ENCODE measurements around the gene TSPEAR.
A peak's percentile ranks its signal among the peaks of the same experiment; 100 is the strongest.

Gene TSPEAR

DNA sequence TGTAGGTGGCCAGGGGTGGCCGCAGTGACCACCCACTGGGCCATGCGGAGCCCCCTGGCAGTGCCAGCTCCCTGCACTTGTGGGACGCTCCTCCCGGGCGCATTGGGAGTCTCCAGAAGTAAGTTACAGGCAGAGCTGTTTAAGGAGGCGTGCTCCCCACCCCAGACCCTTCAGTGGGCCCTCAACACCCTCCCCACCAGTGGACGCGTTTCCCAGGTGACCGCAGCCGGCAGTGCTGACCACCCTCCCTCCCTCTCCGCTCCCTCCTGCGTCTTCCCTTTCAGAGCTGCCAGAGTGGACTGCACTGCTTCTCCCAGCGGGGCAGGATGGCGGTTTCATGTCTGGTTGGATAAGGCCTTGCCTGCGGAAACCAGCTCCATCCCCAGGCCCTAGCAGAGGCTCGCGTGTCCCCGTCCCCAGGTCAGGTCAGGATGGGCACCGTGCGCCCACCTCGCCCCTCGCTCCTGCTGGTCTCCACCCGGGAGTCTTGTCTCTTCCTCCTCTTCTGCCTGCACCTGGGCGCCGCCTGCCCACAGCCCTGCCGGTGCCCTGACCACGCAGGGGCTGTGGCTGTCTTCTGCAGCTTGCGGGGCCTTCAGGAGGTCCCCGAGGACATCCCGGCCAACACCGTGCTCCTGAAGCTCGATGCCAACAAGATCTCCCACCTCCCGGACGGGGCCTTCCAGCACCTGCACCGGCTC, 255.0 kb downstream of the TSPEAR start:
- no peak for DNase-seq

GRCh38 chr21:44455524-44456213, 255.7 kb downstream of the TSPEAR start:
- DNase-seq, result peak; percentile 9

DNA sequence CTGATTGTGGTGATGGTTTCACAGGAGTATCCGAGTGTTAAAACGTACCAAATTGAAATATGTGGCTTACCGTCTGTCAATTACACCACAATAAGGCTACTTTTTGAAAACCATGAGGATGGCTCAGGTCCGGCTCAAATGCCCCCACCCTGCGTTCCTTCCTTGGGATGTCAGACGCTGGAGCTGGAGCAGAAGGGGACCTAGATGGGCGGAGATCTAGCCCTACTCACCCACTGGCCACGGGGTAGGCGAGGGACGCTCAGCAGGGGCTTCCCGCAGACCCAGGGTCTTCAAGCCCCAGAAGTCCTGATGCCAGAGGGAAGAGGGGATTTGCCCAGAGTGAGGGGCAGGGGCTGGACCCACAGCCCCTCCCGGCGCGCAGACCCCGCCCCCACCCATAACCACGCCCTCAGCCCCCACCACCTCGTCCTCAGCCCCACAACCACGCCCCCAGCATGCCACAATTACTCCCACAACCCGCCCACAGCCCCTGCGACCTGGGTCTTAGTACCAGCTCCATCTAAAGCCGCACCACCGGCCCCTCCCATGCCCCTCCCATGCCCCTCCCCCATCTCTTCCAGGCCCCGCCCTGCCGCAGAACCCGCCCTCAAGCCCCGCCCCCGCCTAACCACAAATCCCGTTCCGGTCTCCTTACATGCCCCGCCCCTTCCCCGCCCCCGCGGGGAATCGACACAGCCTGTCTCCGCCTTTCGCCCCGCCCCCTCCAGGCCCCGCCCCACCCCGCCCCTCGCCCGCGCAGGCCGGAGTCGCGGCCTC, 256.4 kb downstream of the TSPEAR start, which contains the start of gene LRRC3:
Gene LRRC3, plus strand, starts transcription at position 764 of the 777 bp plus-strand sequence. CDS start 1,135 bp downstream, outside the sequence.
- DNase-seq, result peak; percentile 78

DNA sequence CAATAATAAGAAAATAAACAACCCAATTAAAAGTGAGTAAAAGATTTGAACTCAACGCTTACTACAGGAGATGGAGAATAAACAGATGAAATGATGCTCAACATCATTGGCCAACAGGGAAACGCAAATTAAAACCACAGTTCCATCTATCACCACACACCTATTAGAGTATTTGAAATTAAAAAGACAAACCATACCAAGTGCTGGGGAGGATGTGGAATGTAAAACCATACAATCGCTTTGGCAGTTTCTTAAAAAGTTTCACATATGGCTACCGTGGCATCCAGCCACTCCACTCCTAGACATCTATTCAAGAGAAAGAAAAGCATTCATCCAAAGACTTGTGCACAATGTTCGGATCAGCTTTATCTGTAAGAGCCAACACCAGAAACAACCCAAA, 257.3 kb downstream of the TSPEAR start:
- no peak for DNase-seq

- no peak for DNase-seq
Measured at GRCh38 chr21:44453120-44453519, 258.3 kb downstream of the TSPEAR start.

DNA sequence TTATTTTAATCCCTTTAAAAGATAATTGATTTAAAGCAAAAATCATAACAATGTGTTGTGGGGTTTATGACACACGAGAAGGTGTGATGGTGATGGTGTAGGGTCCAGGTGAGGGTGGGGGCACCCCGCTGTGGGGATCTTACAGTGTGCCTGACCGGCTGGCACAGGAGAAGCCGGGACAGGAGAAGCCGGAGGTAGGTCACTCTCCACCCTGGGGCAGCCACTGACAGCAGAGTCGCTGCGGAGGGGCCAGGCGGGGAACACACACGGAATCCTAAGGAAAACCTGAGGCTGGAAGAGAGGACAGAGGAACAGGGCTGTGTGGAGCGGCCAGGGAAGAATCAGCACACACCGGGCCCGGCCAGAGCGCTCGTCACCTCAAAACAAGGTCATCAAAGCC, 260.4 kb downstream of the TSPEAR start:
- DNase-seq, result no peak

DNA sequence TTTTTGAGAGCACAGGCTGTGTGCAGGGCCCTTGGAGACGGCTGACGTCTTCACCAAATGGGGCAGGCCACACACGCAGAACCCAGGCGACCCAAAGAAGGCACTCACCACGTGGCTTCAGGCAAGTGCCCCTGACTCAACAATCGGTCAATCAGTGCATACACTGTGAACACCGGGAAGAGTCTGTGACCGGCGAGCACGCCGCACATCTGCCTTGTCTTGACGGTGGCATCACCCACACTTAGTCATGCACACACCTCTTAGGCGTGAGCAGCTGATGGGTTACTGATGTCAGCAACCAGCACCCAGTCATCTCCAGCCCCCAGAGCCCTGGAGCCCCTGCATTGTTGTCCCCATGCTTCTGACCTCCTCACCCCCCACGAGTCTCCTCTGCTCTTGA, 261.0 kb downstream of the TSPEAR start:
- no peak for DNase-seq

DNA sequence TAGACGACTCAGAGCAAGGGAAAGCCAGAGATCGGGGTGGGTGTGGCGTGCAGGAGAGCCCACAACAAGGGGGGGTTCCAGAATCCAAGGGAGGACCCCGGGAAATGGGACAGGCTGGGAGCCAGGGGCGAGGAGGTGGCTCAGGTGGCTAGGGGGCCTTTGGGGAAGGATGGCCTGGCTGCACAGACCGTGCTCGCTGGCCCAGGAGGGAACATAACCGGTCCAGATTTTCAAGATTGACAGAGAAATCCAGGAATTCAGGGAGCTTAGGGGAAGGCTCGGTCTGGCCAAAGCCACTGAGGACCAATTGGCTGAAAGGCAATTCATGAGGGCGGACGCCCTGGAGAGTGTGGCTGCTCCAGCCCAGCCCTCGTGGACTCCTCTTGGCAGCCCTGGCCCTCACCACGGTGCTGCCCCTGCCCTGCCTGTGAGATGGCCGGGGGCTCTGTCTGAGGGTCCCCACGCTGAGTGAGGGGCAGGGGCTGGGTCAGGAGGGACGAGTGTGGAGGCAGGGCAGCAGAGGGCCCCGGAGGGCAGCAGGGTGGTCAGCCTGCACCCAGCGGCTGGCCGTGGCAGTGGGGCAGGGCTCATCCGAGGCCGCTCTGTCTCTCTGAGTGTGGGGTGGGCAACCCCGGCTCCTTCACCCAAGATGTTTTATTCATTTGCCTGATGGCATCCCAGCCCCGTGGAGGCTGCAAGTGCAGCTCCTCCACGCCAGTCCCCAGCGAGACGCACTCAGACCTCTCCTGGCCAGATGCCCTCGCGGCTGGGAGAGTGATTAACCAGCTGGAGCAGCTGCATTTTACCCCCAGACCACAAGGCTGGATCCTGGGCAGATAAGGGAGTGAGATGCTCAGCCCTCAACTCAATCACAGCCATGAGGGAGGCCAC, 261.7 kb downstream of the TSPEAR start:
- no peak for DNase-seq

DNA sequence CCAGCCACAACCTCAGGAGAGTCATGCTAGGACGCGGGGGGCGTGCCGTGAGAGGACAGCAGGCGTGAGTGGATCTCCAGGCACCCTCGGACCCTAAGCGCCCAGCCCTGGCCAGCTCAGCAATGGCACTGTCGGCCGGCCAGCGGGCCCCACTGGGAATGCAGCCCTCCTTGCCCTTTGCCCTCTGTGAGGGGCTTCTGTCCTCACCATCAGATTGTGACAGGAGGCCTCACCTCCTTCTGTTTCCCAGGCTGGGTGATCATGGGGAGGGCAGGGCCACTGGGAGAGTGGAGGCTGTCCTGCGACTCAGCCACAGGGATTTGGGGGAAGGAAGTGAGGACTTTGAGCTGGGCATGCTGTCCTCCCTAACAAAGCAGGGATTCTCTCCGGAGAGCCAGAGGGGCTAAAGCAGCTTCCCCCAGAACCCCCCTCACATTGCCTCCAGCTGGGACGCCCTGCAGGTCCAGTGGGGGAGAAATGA, 262.7 kb downstream of the TSPEAR start:
- no peak for DNase-seq

Measured in NCI-H748 treated with DMSO at 0.1 percent for 48 hours (cell line).